Peyer's patch (tissue), 4 donors: ENCODE measurements around the gene S100A2. TPM values are rescaled to one million over a fixed set of nuclear protein-coding genes. Genes with fewer than 3 reads are reported as not detected.
A peak's percentile ranks its signal among the peaks of the same experiment; 100 is the strongest.

ENCODE experiments used
- DNase-seq, 3 donors: peaks; one replicate each; pipeline ENCODE4 v3.0.0-alpha.2; 2017 to 2019
- H3K27ac ChIP-seq, 4 donors: fragments of 200-600 bp; sonication (generic); one replicate each; pipeline ENCODE4 v1.5.1; 2016 to 2019
- H3K27me3 ChIP-seq, 2 donors: fragments of 200-600 bp; sonication (generic); one replicate each; pipeline ENCODE4 v1.5.1; 2019
- H3K36me3 ChIP-seq, 3 donors: fragments of 200-600 bp; sonication (generic); one replicate each; pipeline ENCODE4 v1.5.1; 2016 to 2019
- H3K4me1 ChIP-seq, 4 donors: fragments of 200-600 bp; sonication (generic); one replicate each; pipeline ENCODE4 v1.5.1; 2016 to 2019
- H3K4me3 ChIP-seq, 4 donors: fragments of 200-600 bp; sonication (generic); 1 replicate in 3 of 4; 2 replicates in 1 of 4; pipeline ENCODE4 v1.5.1; 2016 to 2019; ENCODE audit warnings: mild to moderate bottlenecking in 1 of 4
- H3K9me3 ChIP-seq, 4 donors: fragments of 200-600 bp; sonication (generic); one replicate each; pipeline ENCODE4 v1.5.1; 2016 to 2019; ENCODE audit warnings: mild to moderate bottlenecking in 1 of 4
- CTCF ChIP-seq, 6 experiments: fragments of 450-650 bp in 4 of 6; fragments of 200-600 bp in 2 of 6; sonication (generic) in 1 of 6; IDR thresholded peaks; one replicate each; pipeline ENCODE4 v1.5.1; 2017 to 2019; ENCODE audit warnings: antibody characterized with exemption in 6 of 6, mild to moderate bottlenecking in 3 of 6, moderate library complexity in 1 of 6
- POLR2A ChIP-seq, 2 donors: fragments of 450-650 bp; IDR thresholded peaks; one replicate each; pipeline ENCODE4 v1.5.1; 2017; ENCODE audit warnings: antibody characterized with exemption in 2 of 2, mild to moderate bottlenecking in 2 of 2, moderate library complexity in 2 of 2
- total RNA-seq, 4 donors: library from RNA; depleted of rRNA; stranded (reverse); fragments of >200 nt; gene quantifications; one replicate each; pipeline ENCODE4 v1.1.0, GENCODE V29; 2016

The S100A2 gene
- total RNA-seq, result not detected

- H3K36me3 ChIP-seq, result no peaks in the 10 kb centered on the region
- TF ChIP-seq POLR2A (IDR thresholded peaks at IDR 0.05) (peak in 1 of 2 donors; percentile 81), CTCF (IDR thresholded peaks at IDR 0.05) (no peak)
- H3K9me3 ChIP-seq, result no peaks in the 10 kb centered on the region
- H3K27ac ChIP-seq, result peak within 1 kb of the TSS; percentile 69 to 99 (median 94)
- H3K4me3 ChIP-seq, result peak within 1 kb of the TSS in 1 of 4 donors; percentile 25
- H3K4me1 ChIP-seq, result peaks cover 12 to 33% (median 19%) of the 10 kb centered on the region in 4 donors
- peak in 2 of 3 donors; percentile 69 to 84 for DNase-seq
- H3K27me3 ChIP-seq, result no peaks in the 10 kb centered on the region
These were observed at the start of gene S100A2 for GRCh38 chr1:153565529-153566374. TSS of gene S100A2 (minus strand) at chr1:153565844. CDS start at chr1:153563877, 1,967 bp downstream.

- no peak for DNase-seq
- peaks cover 0 to 9% (median 0%) of the 10 kb centered on the region in 3 donors for H3K36me3 ChIP-seq
- peaks cover 0 to 39% (median 4%) of the 10 kb centered on the region in 4 donors for H3K4me1 ChIP-seq
- TF ChIP-seq POLR2A (IDR thresholded peaks at IDR 0.05) (no peak), CTCF (IDR thresholded peaks at IDR 0.05) (no peak)
- no peaks in the 10 kb centered on the region for H3K27me3 ChIP-seq
- no peaks in the 10 kb centered on the region for H3K9me3 ChIP-seq
- H3K27ac ChIP-seq, result peak overlapping the region in 3 of 4 donors; percentile 83 to 100 (median 85)
- peak overlapping the region in 3 of 4 donors; percentile 11 to 62 (median 52) for H3K4me3 ChIP-seq
These were observed 49.8 kb upstream of the S100A2 start for GRCh38 chr1:153615406-153615805.

GRCh38 chr1:153614906-153615305 is 49.3 kb upstream of the S100A2 start:
- no peak for DNase-seq
- H3K4me3 ChIP-seq, result peak overlapping the region in 2 of 4 donors; percentile 52 to 62

GRCh38 chr1:153614189-153614900 is 48.7 kb upstream of the S100A2 start:
- no peak for TF ChIP-seq CTCF (IDR thresholded peaks at IDR 0.05)
- peak in 1 of 2 donors; percentile 24 for TF ChIP-seq POLR2A (IDR thresholded peaks at IDR 0.05)
- Histone ChIP-seq H3K9me3 (no peaks in the 10 kb centered on the region), H3K27me3 (no peaks in the 10 kb centered on the region), H3K4me3 (peak overlapping the region in 2 of 4 donors; percentile 52 to 62), H3K4me1 (peaks cover 0 to 50% (median 4%) of the 10 kb centered on the region in 4 donors), H3K36me3 (no peaks in the 10 kb centered on the region), H3K27ac (peak overlapping the region in 3 of 4 donors; percentile 91 to 100 (median 93))
- no peak for DNase-seq

More at GRCh38 chr1:153614906-153615305, 49.3 kb upstream of the S100A2 start:
- no peaks in the 10 kb centered on the region for H3K27me3 ChIP-seq
- H3K4me1 ChIP-seq, result peaks cover 0 to 44% (median 4%) of the 10 kb centered on the region in 4 donors
- H3K36me3 ChIP-seq, result peaks cover 0 to 4% (median 0%) of the 10 kb centered on the region in 3 donors
- H3K27ac ChIP-seq, result peak overlapping the region in 3 of 4 donors; percentile 91 to 100 (median 93)
- H3K9me3 ChIP-seq, result no peaks in the 10 kb centered on the region
- no peak for TF ChIP-seq POLR2A (IDR thresholded peaks at IDR 0.05)

- H3K27me3 ChIP-seq, result no peaks in the 10 kb centered on the region
- TF ChIP-seq POLR2A (IDR thresholded peaks at IDR 0.05), result no peak
- TF ChIP-seq CTCF (IDR thresholded peaks at IDR 0.05), result no peak
- peak overlapping the region; percentile 60 to 100 (median 92) for H3K27ac ChIP-seq
- H3K9me3 ChIP-seq, result no peaks in the 10 kb centered on the region
- DNase-seq, result no peak
- H3K4me3 ChIP-seq, result peak overlapping the region in 2 of 4 donors; percentile 64 to 76
- H3K36me3 ChIP-seq, result no peaks in the 10 kb centered on the region
- H3K4me1 ChIP-seq, result peaks cover 0 to 54% (median 4%) of the 10 kb centered on the region in 4 donors
These were observed 47.8 kb upstream of the S100A2 start for GRCh38 chr1:153613406-153613805.
